GM15510 (cell line): Measurements from ENCODE around the gene OR2A5.

Experiments
- POLR2A ChIP-seq: IDR thresholded peaks from 3 replicates; pipeline ENCODE4 v1.6.1; 2011; ENCODE audit warnings: borderline replicate concordance; ENCODE audit not compliant: insufficient read length; ENCODE audit errors: extremely low read depth

Gene OR2A5, protein sequence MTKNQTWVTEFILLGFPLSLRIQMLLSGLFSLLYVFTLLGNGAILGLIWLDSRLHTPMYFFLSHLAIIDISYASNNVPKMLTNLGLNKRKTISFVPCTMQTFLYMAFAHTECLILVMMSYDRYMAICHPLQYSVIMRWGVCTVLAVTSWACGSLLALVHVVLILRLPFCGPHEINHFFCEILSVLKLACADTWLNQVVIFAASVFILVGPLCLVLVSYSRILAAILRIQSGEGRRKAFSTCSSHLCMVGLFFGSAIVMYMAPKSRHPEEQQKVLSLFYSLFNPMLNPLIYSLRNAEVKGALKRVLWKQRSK

DNA sequence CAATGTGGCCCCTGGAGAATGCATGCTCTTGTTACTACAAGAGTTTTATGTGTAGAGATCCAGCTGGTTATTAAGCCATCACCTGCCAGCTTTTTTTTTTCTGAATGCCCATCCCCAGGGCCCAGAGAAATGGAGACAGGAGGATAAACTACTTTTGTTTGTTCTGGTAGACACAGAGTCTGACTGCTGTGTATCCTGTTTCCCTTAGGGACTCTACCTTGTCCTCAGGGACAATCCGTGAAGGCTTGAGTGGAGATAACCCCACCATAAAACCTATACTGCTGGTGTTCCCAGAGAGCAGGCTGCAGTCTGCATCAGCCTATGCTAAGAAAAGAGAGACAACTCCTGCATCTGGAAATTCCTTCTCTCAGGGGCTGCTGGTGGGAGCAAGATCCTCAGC, at the start of gene OR2A5:
Gene OR2A5 (plus strand): TSS at position 301 of the 400 bp plus-strand sequence. CDS start 1,454 bp downstream, outside the sequence.
- no peak for TF ChIP-seq POLR2A

DNA sequence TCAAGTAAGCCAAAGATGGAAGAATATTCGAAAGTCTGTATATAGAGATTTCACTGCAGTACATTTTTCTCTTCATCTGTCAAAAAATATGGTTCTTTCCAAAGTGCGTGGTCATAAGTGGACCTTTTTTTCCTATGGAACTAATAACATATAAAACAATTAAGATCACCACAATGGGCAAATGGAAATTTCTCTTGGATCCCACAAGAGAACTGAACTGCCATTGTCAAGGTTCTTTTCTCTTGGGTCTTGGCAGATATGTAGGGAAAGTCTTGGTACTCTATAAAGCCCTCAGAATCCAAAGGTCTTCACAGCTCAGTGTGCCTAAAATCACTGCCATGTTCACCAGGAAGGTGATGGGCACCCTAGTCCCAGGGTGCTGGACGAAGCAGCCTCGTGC, 48.7 kb upstream of the OR2A5 start, which contains the start of gene OR6B1:
Gene OR6B1 (plus strand): TSS at position 301 of the 400 bp plus-strand sequence. CDS start 3,677 bp downstream, outside the sequence.
- TF ChIP-seq POLR2A = no peak

DNA sequence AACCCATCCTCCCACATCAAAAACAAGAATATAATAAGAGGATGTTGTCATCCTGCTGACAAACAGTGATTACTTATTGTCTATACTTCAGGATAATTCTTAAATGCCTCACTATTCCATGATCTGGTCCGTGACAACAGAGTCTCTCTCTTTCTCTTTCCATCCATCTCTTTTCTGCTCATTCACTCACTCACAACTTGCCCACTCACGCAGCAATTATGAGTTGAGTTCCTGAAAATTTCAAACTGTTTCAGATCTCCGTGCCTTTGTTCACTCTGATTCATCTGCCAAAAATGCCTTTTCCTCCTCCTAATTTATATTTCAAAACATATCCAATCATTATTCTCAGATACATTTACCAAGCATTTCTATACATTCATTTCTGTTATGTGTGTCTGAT, 47.2 kb upstream of the OR2A5 start:
- TF ChIP-seq POLR2A = no peak

DNA sequence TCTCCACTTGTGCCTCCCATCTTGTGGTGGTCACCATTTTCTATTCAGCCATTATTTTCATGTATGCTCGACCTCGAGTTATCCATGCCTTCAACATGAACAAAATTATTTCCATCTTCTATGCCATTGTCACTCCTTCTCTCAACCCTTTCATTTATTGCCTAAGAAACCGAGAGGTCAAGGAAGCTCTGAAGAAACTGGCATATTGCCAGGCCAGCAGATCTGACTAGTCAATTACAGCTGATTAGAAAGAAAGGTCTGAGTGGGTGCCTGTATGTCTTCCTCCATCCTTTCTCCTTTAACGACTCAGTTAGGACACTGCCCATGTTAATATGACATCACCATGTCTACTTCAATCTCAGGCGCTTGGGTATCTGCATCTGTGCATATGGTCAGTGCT, 44.0 kb upstream of the OR2A5 start:
- TF ChIP-seq POLR2A = no peak

DNA sequence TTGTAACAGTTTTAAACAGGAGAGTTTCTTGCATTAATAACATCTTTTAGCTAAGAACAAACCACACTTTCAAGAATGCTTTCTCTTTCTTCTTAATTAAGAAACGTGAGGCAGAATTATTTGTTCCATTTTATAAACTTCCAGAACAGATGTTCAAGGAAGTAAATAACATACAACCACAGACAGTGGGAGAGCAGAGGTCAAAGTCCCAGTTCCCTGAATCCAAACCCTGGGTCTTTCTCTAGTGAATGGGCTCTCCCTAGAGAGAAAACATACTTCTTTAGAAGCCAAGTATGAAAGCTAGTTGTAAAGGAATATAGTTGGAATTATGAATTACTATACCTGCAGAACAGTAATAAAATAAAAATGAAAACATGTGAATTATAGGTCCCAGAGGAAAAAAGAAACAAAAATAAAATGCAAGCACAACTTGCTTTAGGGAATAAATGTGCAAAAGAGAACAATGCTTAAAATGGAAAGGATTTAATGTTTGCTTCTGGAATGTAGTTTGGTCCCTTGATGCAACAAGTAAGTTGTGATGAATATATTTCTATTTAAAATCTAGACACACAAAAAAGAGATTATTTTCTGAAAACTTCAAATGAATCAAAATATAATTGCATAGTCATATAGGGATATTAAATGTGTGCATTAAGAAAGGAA, 42.6 kb upstream of the OR2A5 start:
- TF ChIP-seq POLR2A = no peak

DNA sequence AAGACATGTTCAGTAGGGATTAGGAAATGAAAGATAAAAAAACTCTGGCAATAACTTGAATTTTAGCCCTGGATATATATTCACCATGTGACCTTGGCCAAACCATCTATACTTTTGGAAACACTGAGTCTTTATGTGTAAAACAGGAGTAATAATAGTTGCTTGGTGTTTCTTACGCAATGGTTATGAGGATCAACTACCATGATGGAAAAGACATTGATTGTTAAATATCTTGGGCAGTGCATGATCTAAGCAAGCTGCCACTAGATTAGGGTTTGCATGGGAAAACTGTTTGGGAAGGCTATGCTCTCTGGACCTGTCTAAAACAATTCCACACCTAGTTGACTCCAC, 42.1 kb upstream of the OR2A5 start:
- no peak for TF ChIP-seq POLR2A

DNA sequence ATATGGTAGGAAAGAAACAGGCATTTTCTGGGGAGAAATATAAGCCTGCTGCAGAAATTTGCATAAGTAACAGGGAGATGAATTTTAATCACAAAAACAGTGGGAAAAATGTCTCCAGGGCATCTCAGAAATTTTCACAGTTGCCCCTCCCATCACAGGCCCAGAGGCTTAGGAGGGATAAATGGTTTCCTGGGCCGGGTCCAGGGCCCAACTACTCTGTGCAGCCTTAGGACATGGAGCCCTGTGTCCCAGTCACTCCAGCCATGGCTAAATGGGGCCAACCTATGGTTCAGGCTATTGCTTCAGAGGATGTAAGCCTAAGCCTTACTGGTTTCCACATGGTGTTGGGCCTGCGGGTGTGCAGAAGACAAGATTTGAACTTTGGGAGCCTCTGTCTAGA, 39.4 kb upstream of the OR2A5 start:
- no peak for TF ChIP-seq POLR2A

DNA sequence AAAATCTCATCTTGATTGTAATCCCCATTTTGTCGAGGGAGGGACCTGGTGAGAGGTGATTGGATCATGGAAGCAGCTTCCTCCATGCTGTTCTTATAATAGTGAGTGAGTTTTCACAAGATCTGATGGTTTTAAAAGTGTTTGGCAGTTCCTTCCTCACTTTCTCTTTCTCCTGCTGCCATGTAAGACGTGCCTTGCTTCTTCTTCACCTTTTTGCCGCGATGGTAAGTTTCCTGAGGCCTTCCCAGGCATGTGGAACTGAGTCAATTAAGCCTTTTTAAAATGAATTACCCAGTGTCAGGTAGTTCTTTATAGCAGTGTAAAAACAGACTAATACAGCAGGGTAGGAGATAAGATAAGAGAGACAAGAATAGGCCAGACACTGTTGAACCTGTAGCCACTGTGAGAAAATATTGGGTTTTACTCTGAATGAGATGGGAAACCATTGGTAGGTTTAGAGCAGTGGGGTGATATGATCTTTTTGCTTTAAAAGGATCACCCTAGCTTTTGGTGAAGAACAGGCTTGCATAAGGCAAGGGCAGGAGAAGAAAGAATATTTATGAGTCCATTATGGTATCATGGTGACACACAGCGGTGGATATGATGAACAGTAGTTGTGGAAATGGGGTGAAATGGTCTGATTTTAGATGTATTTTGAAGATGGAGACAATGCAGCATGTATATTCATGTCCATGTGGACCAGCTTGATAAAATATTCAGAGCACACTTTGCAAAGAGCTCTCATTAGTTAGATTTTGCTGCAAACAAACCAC, 37.1 kb upstream of the OR2A5 start:
- no peak for TF ChIP-seq POLR2A

DNA sequence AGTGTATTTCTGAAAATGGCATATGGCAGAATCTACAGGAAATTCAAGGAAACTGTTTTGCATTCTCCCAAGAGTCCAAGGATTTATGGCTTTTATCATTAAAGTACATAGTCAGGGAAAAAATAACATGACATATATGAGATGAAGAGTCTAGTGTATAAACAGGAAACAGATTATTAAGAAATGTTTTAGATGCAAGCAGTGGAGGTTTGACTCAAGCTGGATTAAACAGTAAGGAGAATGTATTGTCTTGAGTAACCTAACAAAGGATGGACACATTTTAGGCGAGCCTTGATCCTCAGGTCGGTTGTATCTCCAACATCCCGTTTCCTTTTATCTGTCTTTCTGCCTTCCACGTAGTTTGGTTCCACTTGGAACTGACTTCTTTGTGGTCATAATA, 30.7 kb upstream of the OR2A5 start:
- TF ChIP-seq POLR2A = no peak

DNA sequence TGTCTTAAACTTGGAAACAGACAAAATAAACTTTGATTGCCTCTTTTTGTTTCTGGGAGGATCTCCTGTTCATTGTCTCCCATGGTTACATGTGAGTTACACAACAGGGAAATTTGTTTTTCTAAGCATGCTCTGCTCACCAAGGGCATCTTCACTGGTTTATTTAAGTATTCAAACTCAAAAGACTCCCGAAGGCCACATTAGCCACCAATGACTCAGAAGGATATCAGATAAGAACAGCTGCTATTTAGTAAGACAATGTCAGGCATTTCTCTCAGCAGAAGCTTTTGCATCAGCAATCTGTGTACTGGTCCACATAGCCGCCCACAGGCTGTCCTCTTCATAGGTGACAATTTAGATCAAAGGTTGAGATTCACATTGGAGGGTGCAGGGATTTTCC, 29.3 kb upstream of the OR2A5 start:
- TF ChIP-seq POLR2A = no peak

DNA sequence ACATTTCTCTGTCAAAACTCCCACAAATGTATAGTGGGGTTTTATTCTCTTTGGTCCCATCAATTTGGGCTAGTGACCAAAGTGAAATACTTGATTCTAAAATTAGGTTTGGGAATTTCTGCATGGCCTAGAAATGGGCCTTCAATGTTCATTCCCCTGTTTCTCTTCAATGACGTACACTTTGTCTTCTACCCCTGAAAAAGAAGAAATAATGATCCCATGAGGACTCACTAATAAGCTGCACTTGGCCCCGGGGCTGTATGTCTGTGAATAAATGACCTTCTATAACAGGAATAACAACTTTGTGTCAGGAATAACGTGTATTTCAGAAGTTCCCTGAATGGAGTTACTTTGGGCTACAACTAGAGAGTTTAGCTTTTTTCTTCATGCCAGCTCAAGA, 28.4 kb upstream of the OR2A5 start:
- TF ChIP-seq POLR2A = no peak

DNA sequence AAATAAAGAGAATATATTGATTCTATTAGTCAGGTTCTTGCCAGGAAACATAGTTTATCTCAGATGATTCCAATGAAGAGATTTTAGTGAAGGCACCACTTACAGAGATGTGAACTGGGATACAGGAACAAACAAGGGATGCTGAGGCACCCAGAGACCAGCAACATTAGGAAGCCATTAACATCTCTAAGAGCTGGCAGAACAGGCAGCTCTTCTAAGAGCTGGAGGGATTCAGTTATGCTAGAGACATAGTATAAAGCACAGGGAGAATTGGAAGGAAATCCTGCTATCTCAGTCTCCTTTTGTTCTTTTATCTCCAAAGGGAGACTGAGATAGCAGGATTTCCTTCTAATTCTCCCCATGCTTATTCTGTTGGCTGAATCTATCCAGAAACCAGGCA, 26.6 kb upstream of the OR2A5 start:
- no peak for TF ChIP-seq POLR2A

DNA sequence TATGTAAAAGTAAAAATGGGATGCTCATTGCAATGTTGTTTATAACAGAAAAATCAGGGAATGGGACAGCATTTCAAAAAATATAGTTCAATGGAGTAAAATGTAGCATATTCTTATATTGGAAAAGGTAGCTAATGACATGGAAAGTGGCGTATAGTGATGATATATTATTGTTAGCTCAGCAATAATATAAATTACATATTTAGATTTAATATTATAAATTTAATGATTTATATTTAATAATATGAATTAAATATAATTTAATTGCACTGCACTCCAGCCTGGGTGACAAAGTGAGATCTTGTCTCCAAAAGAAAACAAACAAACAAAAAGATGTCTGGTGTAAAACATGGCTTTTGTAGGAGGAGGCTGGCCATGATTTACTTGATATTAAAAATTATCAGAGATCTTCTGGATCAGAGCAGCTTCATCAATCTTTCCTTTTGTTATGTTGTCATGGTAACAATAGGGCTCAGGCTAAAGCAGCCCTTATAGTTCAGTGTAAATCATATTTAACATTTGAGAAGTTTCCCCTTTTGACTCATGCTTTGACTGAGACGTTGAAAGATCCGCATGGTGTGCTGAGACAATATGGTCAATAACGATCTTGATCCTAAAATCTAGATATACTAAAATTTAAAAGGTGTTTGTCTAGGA, 25.4 kb upstream of the OR2A5 start:
- no peak for TF ChIP-seq POLR2A

DNA sequence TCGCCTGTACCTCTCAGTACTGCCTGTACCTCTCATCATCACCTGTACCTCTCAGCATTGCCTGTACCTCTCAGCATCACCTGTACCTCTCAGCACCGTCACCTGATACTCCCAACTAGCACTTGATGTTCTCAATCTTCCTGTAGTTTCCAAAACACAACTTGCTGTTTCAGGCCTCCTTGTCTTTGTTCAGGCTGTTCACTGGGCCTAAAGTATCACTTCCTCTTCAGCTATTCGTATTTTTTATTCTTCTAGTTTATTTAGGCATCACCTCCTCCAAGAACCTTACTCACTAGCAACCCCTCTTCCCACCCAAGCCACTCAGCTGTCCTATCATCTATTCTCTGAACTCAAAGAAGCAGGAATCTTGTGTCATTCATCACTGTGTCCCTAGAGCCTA, 24.5 kb upstream of the OR2A5 start:
- no peak for TF ChIP-seq POLR2A
